NCI-H82 treated with DMSO at 0.1 percent for 48 hours (cell line): ENCODE data around the gene GPRIN1.
"Not testable (repeated sequence)": the region's sequence is repeated elsewhere in the genome, so short reads cannot be mapped to it uniquely, and the experiment has no call there.

Experiments
- DNase-seq: peaks from one replicate; lab custom pipeline; 2025; ENCODE audit not compliant: unreplicated experiment; lab: John Stamatoyannopoulos, UW

The GPRIN1 gene

GRCh38 chr5:176599749-176600430 is 10.1 kb downstream of the GPRIN1 start:
- not testable (repeated sequence) for DNase-seq

- DNase-seq, result no peak
Measured at GRCh38 chr5:176597417-176598389, 12.3 kb downstream of the GPRIN1 start.

GRCh38 chr5:176596689-176597416 is 13.1 kb downstream of the GPRIN1 start:
- no peak for DNase-seq

- DNase-seq, result no peak
Measured at GRCh38 chr5:176596069-176596644, 13.8 kb downstream of the GPRIN1 start.

GRCh38 chr5:176595386-176595943 is 14.5 kb downstream of the GPRIN1 start:
- no peak for DNase-seq

- no peak for DNase-seq
Measured at GRCh38 chr5:176594554-176594953, 15.4 kb downstream of the GPRIN1 start.

- DNase-seq, result no peak
Measured at GRCh38 chr5:176593273-176593869, 16.6 kb downstream of the GPRIN1 start.

- DNase-seq, result no peak
Measured at GRCh38 chr5:176592573-176592972, 17.4 kb downstream of the GPRIN1 start.

- DNase-seq, result not testable (repeated sequence)
Measured at GRCh38 chr5:176591667-176592066, 18.3 kb downstream of the GPRIN1 start.

GRCh38 chr5:176590035-176590717 is 19.8 kb downstream of the GPRIN1 start:
- DNase-seq, result no peak

GRCh38 chr5:176589039-176589769 is 20.8 kb downstream of the GPRIN1 start:
- DNase-seq, result no peak

- DNase-seq, result no peak
Measured at GRCh38 chr5:176588297-176588696, 21.7 kb downstream of the GPRIN1 start.

GRCh38 chr5:176587398-176587797 is 22.6 kb downstream of the GPRIN1 start:
- no peak for DNase-seq

GRCh38 chr5:176583076-176583475 is 26.9 kb downstream of the GPRIN1 start:
- no peak for DNase-seq

- no peak for DNase-seq
Measured at GRCh38 chr5:176581361-176581760, 28.6 kb downstream of the GPRIN1 start.

GRCh38 chr5:176579323-176579722 is 30.6 kb downstream of the GPRIN1 start:
- DNase-seq, result no peak

- no peak for DNase-seq
Measured at GRCh38 chr5:176578391-176578808, 31.6 kb downstream of the GPRIN1 start.

GRCh38 chr5:176577312-176578176 is 32.4 kb downstream of the GPRIN1 start:
- no peak for DNase-seq
